H1 (cell line): Measurements from ENCODE around the gene NBPF1. TPM values are rescaled to one million over a fixed set of nuclear protein-coding genes. Genes with fewer than 3 reads are reported as not detected.

Source experiments
- CBX8 ChIP-seq: fragments of 300-800, 300-1000 bp; sonication (generic); IDR thresholded peaks from 2 replicates; pipeline ENCODE4 v1.7.1; 2016; ENCODE audit warnings: low read depth, low read length, borderline replicate concordance
- CEBPB ChIP-seq: IDR thresholded peaks from 2 replicates; pipeline ENCODE4 v1.6.1; 2012; ENCODE audit warnings: low read depth, low read length
- CHD2 ChIP-seq: IDR thresholded peaks from 2 replicates; pipeline ENCODE4 v1.6.1; 2012; ENCODE audit warnings: low read length, improper control_type of control experiment
- CHD7 ChIP-seq: fragments of 300-600 bp; sonication (generic); IDR thresholded peaks from 2 replicates; pipeline ENCODE4 v1.7.1; 2012; ENCODE audit warnings: low read length, moderate library complexity, mild to moderate bottlenecking, inconsistent platforms; ENCODE audit not compliant: insufficient replicate concordance
- EZH2 ChIP-seq: fragments of 200-600 bp; sonication (generic); IDR thresholded peaks from 2 replicates; pipeline ENCODE4 v1.7.1; 2012; ENCODE audit warnings: low read depth, mild to moderate bottlenecking, moderate library complexity, low read length, inconsistent platforms; ENCODE audit not compliant: severe bottlenecking
- HDAC2 ChIP-seq, 2 experiments: fragments of 300-600 bp in 1 of 2; sonication (generic) in 1 of 2; IDR thresholded peaks; 2 replicates each; pipeline ENCODE4 v1.6.1; 2011 to 2012; ENCODE audit warnings: low read depth in 2 of 2, low read length in 2 of 2, mild to moderate bottlenecking in 2 of 2, moderate library complexity in 2 of 2, borderline replicate concordance in 1 of 2, inconsistent platforms in 1 of 2
- HDAC6 ChIP-seq: IDR thresholded peaks from one replicate; pipeline ENCODE4 v1.7.1; 2012; ENCODE audit warnings: low read depth, mild to moderate bottlenecking, inconsistent platforms, low read length, moderate library complexity
- KDM5A ChIP-seq: fragments of 200-600 bp; IDR thresholded peaks from 2 replicates; pipeline ENCODE4 v1.7.1; 2012; ENCODE audit warnings: mild to moderate bottlenecking, low read length, inconsistent platforms, mixed read lengths
- RBBP5 ChIP-seq: IDR thresholded peaks from 2 replicates; pipeline ENCODE4 v1.7.1; 2012; ENCODE audit warnings: low read depth, mild to moderate bottlenecking, inconsistent platforms, low read length, moderate library complexity, borderline replicate concordance
- SIX5 ChIP-seq: IDR thresholded peaks from 2 replicates; pipeline ENCODE4 v1.6.1; 2011; ENCODE audit warnings: mild to moderate bottlenecking, low read depth, low read length
- SP4 ChIP-seq: IDR thresholded peaks from 2 replicates; pipeline ENCODE4 v1.6.1; 2012; ENCODE audit warnings: low read length, inconsistent platforms
- polyA plus RNA-seq, 7 experiments: library from polyadenylated mRNA; depleted of rRNA in 3 of 7; stranded (reverse) in 5 of 7; unstranded in 2 of 7; fragments of >200 nt in 5 of 7; fragments of 200-250 nt in 2 of 7; gene quantifications; 1 replicate in 5 of 7; 2 replicates in 1 of 7; 4 replicates in 1 of 7; pipeline versions ENCODE4 v1.2.1 to v1.2.3, GENCODE V29; 2011 to 2013; ENCODE audit warnings: missing spikeins in 2 of 7, mixed read lengths in 2 of 7
- total RNA-seq: library from RNA; stranded (reverse); fragmentation: NEBNext Ultra II Directional; extraction: Animal tissue kit (Norgen Biotek cat#: 25700); gene quantifications from 2 replicates; pipeline ENCODE4 v1.2.1, GENCODE V29; 2021

NBPF1 gene
- total and polyA plus RNA-seq, 2 of the 8 experiments (the other 6 are each of a cell fraction or from before 2014, with no cell fraction given), result 9.6 to 19.3 TPM

DNA sequence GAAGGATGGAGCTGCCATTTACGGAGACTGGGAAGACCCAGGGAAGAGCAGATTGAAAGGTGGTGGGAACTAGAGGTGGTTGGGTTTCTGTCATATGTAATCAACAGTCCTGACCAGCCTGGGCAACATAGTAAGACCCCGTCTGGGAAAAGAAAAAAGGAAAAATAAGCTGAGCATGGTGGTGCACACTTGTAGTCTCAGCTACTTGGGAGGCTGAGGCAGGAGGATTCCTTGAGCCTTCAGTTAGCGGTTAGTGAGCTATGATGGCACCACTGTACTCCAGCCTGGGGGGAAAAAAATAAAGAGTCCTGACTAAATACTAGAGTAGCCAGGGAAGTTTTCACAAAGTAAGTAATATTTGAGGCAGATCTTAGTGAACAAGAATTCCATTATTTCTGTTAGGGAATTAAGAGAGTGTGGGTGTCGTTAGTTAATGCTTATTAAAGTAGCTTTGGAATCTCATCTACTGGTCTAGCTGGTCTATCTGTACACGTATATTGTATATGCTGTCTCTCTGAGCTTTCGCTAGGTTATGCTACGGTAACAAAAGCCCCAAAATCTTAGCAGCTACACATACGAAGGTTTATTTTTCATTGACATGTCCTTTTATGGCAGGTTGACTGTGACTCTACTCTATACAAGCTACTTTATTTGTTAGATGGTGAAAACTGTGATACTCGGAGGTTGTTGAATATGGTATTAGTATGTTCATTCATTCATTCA lies 4.4 kb downstream of the NBPF1 start (continued):
- TF ChIP-seq CHD7 (no peak), HDAC2 (IDR thresholded peaks at IDR 0.05; ENCODE audit: borderline replicate concordance in 1 of 2, low read depth in 2 of 2, low read length in 2 of 2) (no peak), HDAC6 (no peak), RBBP5 (no peak), CBX8 (no peak), CEBPB (no peak), SIX5 (no peak), EZH2 (no peak), KDM5A (no peak), CHD2 (no peak), SP4 (no peak)
